ENCODE measurements around the gene EPB41L3. TPM values are rescaled to one million over a fixed set of nuclear protein-coding genes. Genes with fewer than 3 reads are reported as not detected.

Gene EPB41L3
- total RNA-seq, 1 experiment from 2014 or later = 0.34 TPM

DNA sequence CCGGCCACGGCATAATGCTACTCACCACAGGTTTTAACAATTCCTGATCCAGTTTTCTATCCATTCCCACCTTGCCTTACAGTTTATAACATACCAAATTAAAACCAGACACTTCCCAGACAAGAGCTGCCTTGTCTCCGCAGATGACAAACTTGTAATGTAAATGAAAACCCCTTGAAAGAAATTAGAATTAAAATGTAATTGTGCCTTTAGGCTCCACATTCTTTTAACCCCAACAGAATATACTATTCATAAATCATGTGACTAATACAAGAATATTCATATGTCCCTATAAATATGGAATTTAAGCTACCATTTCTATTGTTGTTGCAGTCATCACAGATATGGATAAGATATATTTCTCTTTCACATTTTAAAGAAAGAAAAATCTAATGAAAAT is 178.4 kb downstream of the EPB41L3 start:
- ATAC-seq = no peak
- no TSS peak for BruUV-seq (replicated peaks)
- no peaks in the 10 kb centered on the region for H3K36me3 ChIP-seq (ENCODE audit: control insufficient read depth in 1 of 2, insufficient read depth in 2 of 2, low read length in 2 of 2)
- H3K9me2 ChIP-seq (ENCODE audit: insufficient read depth) = no peaks in the 10 kb centered on the region
- ChIA-PET RAD21 (ENCODE audit: low non-redundant PET in 1 of 2, low total read pairs in 2 of 2, uncharacterized antibody in 2 of 2, unreplicated experiment in 2 of 2) (no interaction called here), POLR2A (no interaction called here), CTCF (no interaction called here)
- H4K20me1 ChIP-seq (ENCODE audit: insufficient read depth) = no peaks in the 10 kb centered on the region
- intact Hi-C loops (cut with micrococcal nuclease) = no loop called here
- no peaks in the 10 kb centered on the region for H3K79me2 ChIP-seq (ENCODE audit: insufficient read depth, low read length)
- H3K27me3 ChIP-seq (ENCODE audit: insufficient read depth, low read length) = no peaks in the 10 kb centered on the region
- H3K9ac ChIP-seq (ENCODE audit: low read length) = no peak overlapping the region
- no peak for DNase-seq (ENCODE audit: low read depth, low spot score)
- no peak overlapping the region for H3K4me2 ChIP-seq (ENCODE audit: low read length)
- H3K4me1 ChIP-seq (ENCODE audit: control insufficient read depth in 1 of 2, insufficient read depth in 2 of 2, low read length in 2 of 2) = no peaks in the 10 kb centered on the region
- TF ChIP-seq SP1 (IDR thresholded peaks at IDR 0.05; ENCODE audit: low read depth) (no peak), SRF (IDR thresholded peaks at IDR 0.05; ENCODE audit: low read depth) (no peak), TCF7L2 (IDR thresholded peaks at IDR 0.05; ENCODE audit: borderline replicate concordance, extremely low read depth, insufficient read depth, insufficient read length) (no peak), POLR2A (IDR thresholded peaks at IDR 0.05; ENCODE audit: borderline replicate concordance, extremely low read depth, insufficient read depth, insufficient read length) (no peak)
- TF ChIP-seq, protein P1, sequence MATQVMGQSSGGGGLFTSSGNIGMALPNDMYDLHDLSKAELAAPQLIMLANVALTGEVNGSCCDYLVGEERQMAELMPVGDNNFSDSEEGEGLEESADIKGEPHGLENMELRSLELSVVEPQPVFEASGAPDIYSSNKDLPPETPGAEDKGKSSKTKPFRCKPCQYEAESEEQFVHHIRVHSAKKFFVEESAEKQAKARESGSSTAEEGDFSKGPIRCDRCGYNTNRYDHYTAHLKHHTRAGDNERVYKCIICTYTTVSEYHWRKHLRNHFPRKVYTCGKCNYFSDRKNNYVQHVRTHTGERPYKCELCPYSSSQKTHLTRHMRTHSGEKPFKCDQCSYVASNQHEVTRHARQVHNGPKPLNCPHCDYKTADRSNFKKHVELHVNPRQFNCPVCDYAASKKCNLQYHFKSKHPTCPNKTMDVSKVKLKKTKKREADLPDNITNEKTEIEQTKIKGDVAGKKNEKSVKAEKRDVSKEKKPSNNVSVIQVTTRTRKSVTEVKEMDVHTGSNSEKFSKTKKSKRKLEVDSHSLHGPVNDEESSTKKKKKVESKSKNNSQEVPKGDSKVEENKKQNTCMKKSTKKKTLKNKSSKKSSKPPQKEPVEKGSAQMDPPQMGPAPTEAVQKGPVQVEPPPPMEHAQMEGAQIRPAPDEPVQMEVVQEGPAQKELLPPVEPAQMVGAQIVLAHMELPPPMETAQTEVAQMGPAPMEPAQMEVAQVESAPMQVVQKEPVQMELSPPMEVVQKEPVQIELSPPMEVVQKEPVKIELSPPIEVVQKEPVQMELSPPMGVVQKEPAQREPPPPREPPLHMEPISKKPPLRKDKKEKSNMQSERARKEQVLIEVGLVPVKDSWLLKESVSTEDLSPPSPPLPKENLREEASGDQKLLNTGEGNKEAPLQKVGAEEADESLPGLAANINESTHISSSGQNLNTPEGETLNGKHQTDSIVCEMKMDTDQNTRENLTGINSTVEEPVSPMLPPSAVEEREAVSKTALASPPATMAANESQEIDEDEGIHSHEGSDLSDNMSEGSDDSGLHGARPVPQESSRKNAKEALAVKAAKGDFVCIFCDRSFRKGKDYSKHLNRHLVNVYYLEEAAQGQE (IDR thresholded peaks at IDR 0.05; ENCODE audit: low read depth) = no peak
- no peak overlapping the region for H2AFZ ChIP-seq (ENCODE audit: low read depth, low read length, poor library complexity, severe bottlenecking)
- H3K9me3 ChIP-seq (ENCODE audit: control insufficient read depth in 1 of 2, insufficient read depth in 1 of 2, low read depth in 1 of 2, low read length in 2 of 2) = peaks cover 4 to 31% of the 10 kb centered on the region in 2 experiments; a peak in 2 of 4 replicates
- H3K27ac ChIP-seq (ENCODE audit: low read depth, low read length) = no peak overlapping the region
- H3K4me3 ChIP-seq (replicated peaks in 1 of 2; ENCODE audit: low read depth in 1 of 2, low read length in 2 of 2) = no peak overlapping the region

DNA sequence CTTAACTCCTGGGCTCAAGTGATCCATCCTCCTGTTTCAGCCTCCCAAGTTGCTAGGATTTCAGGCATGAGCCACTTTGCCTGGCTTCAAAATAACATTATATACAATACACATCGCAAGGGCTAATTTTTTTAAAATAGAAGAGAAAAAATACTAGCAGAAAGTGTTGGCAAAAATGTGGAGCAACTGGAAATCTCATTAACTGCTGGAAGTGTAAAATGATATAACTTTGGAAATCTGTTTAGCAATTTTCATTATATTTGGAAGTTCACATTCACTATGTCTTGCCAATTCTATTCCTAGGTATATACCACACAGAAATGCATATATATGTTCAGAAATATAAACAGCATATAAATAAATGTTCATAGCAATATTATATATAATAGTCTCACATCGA is 193.2 kb downstream of the EPB41L3 start:
- RAD21 ChIA-PET (ENCODE audit: low non-redundant PET in 1 of 2, low total read pairs in 2 of 2, uncharacterized antibody in 2 of 2, unreplicated experiment in 2 of 2) = no interaction called here
- no peak for TF ChIP-seq ELF1 (IDR thresholded peaks at IDR 0.05; ENCODE audit: borderline replicate concordance, low read depth)
- no peak for TF ChIP-seq CEBPB (IDR thresholded peaks at IDR 0.05; ENCODE audit: low read depth)
- TF ChIP-seq, protein P2, sequence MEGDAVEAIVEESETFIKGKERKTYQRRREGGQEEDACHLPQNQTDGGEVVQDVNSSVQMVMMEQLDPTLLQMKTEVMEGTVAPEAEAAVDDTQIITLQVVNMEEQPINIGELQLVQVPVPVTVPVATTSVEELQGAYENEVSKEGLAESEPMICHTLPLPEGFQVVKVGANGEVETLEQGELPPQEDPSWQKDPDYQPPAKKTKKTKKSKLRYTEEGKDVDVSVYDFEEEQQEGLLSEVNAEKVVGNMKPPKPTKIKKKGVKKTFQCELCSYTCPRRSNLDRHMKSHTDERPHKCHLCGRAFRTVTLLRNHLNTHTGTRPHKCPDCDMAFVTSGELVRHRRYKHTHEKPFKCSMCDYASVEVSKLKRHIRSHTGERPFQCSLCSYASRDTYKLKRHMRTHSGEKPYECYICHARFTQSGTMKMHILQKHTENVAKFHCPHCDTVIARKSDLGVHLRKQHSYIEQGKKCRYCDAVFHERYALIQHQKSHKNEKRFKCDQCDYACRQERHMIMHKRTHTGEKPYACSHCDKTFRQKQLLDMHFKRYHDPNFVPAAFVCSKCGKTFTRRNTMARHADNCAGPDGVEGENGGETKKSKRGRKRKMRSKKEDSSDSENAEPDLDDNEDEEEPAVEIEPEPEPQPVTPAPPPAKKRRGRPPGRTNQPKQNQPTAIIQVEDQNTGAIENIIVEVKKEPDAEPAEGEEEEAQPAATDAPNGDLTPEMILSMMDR (IDR thresholded peaks at IDR 0.05 in 2 of 3, conservative IDR thresholded peaks at IDR 0.05 in 1 of 3; ENCODE audit: borderline replicate concordance in 1 of 3, insufficient read depth in 1 of 3, low read depth in 2 of 3, low read length in 2 of 3) = no peak
- no peak for TF ChIP-seq EGR1 (IDR thresholded peaks at IDR 0.05; ENCODE audit: low read depth)
- no peak for TF ChIP-seq FOSL1 (IDR thresholded peaks at IDR 0.05; ENCODE audit: low read depth)
- TF ChIP-seq EZH2 (IDR thresholded peaks at IDR 0.05) = no peak
- no peak for TF ChIP-seq CBX3 (IDR thresholded peaks at IDR 0.05; ENCODE audit: low read depth)
- TF ChIP-seq, protein P1 (IDR thresholded peaks at IDR 0.05; ENCODE audit: low read depth) = no peak
- TF ChIP-seq JUND (IDR thresholded peaks at IDR 0.05) = no peak

More for the DNA sequence above, 193.2 kb downstream of the EPB41L3 start:
- POLR2A ChIA-PET = no interaction called here
- DNase-seq (ENCODE audit: low read depth, low spot score) (no peak), ATAC-seq (no peak)
- CTCF ChIA-PET = no interaction called here
- no peaks in the 10 kb centered on the region for H3K79me2 ChIP-seq (ENCODE audit: insufficient read depth, low read length)
- no peaks in the 10 kb centered on the region for H3K4me1 ChIP-seq (ENCODE audit: control insufficient read depth in 1 of 2, insufficient read depth in 2 of 2, low read length in 2 of 2)
- H3K9me3 ChIP-seq (ENCODE audit: control insufficient read depth in 1 of 2, insufficient read depth in 1 of 2, low read depth in 1 of 2, low read length in 2 of 2) = peaks cover 0 to 14% of the 10 kb centered on the region in 2 experiments; a peak in 1 of 4 replicates
- no peaks in the 10 kb centered on the region for H3K27me3 ChIP-seq (ENCODE audit: insufficient read depth, low read length)
- H3K9ac ChIP-seq (ENCODE audit: low read length) = no peak overlapping the region
- H3K4me2 ChIP-seq (ENCODE audit: low read length) = no peak overlapping the region
- intact Hi-C loops (cut with micrococcal nuclease) = no loop called here
- no peak overlapping the region for H3K4me3 ChIP-seq (replicated peaks in 1 of 2; ENCODE audit: low read depth in 1 of 2, low read length in 2 of 2)
- no peak overlapping the region for H2AFZ ChIP-seq (ENCODE audit: low read depth, low read length, poor library complexity, severe bottlenecking)
- no peaks in the 10 kb centered on the region for H3K9me2 ChIP-seq (ENCODE audit: insufficient read depth)
- no peaks in the 10 kb centered on the region for H4K20me1 ChIP-seq (ENCODE audit: insufficient read depth)
- no peak overlapping the region for H3K27ac ChIP-seq (ENCODE audit: low read depth, low read length)
- no peaks in the 10 kb centered on the region for H3K36me3 ChIP-seq (ENCODE audit: control insufficient read depth in 1 of 2, insufficient read depth in 2 of 2, low read length in 2 of 2)
- BruUV-seq (replicated peaks) = no TSS peak

Measured in HCT116 (cell line).